B cell (primary cell): Measurements from ENCODE around the gene TBCCD1. TPM values are rescaled to one million over a fixed set of nuclear protein-coding genes. Genes with fewer than 3 reads are reported as not detected.

Experiments used
- ATAC-seq: fragments of 200-7000 bp; cut with Tn5 transposase; one replicate; pipeline ENCODE4 v1.10.0; 2021; ENCODE audit warnings: low read depth, mild to moderate bottlenecking, moderate number of reproducible peaks, moderate library complexity
- CTCF ChIA-PET: fragments of 350-600 bp; sonication (Branson Sonifier 250); formaldehyde crosslinking; loops from one replicate; lab custom pipeline; 2021; ENCODE audit warnings: antibody characterized with exemption, inconsistent platforms; lab: Charles Lee
- POLR2A ChIA-PET: fragments of 350-600 bp; sonication (Branson Sonifier 250); formaldehyde crosslinking; loops from one replicate; lab custom pipeline; 2021; ENCODE audit warnings: antibody characterized with exemption; lab: Charles Lee
- DNase-seq: peaks from one replicate; pipeline ENCODE4 v3.0.0; 2013
- H2AFZ ChIP-seq: 2 replicates; pipeline ENCODE4 v1.6.1; 2012; ENCODE audit warnings: mild to moderate bottlenecking, low read depth, low read length; ENCODE audit not compliant: insufficient read depth, poor library complexity, severe bottlenecking
- H3K27ac ChIP-seq, 2 donors: 1 replicate in 1 of 2; 2 replicates in 1 of 2; pipeline ENCODE4 v1.5.1; 2012 to 2013; ENCODE audit warnings: low read length in 2 of 2, mild to moderate bottlenecking in 2 of 2, moderate library complexity in 1 of 2
- H3K27me3 ChIP-seq, 4 experiments: fragments of 200-600 bp in 1 of 4; sonication (generic) in 1 of 4; replicated peaks in 1 of 4; 1 replicate in 2 of 4; 2 replicates in 2 of 4; pipeline versions ENCODE4 v1.6.1 to v1.7.0; 2013 to 2016; ENCODE audit warnings: low read length in 3 of 4, mild to moderate bottlenecking in 2 of 4, mixed read lengths in 1 of 4, moderate library complexity in 1 of 4; ENCODE audit not compliant: insufficient read depth in 4 of 4, control insufficient read depth in 3 of 4; ENCODE audit errors: control extremely low read depth in 1 of 4
- H3K36me3 ChIP-seq, 2 experiments: replicated peaks in 1 of 2; 1 replicate in 1 of 2; 2 replicates in 1 of 2; pipeline versions ENCODE4 v1.6.1 to v1.7.1; 2013; ENCODE audit warnings: low read length in 1 of 2; ENCODE audit not compliant: insufficient read depth in 2 of 2, control insufficient read depth in 1 of 2; ENCODE audit errors: control extremely low read depth in 1 of 2, extremely low read depth in 1 of 2
- H3K4me1 ChIP-seq, 2 donors: fragments of 200-600 bp in 1 of 2; sonication (generic) in 1 of 2; 1 replicate in 1 of 2; 2 replicates in 1 of 2; pipeline versions ENCODE4 v1.5.1 to v1.6.1; 2013 to 2017; ENCODE audit warnings: low read length in 2 of 2; ENCODE audit not compliant: control insufficient read depth in 2 of 2, insufficient read depth in 2 of 2
- H3K4me2 ChIP-seq: replicated peaks from 2 replicates; pipeline ENCODE3; 2012; ENCODE audit warnings: mild to moderate bottlenecking, low read depth, low read length; ENCODE audit not compliant: poor library complexity, severe bottlenecking
- H3K4me3 ChIP-seq, 5 experiments: fragments of 200-600 bp in 1 of 5; sonication (generic) in 1 of 5; 1 replicate in 3 of 5; 2 replicates in 2 of 5; pipeline versions ENCODE4 v1.5.1 to v1.7.0; 2011 to 2016; ENCODE audit warnings: low read length in 4 of 5, mild to moderate bottlenecking in 4 of 5, low read depth in 2 of 5, control low read depth in 1 of 5, moderate library complexity in 1 of 5; ENCODE audit not compliant: insufficient read depth in 1 of 5; ENCODE audit errors: control extremely low read depth in 1 of 5, extremely low read depth in 1 of 5
- H3K79me2 ChIP-seq: fragments of 200-600 bp; sonication (generic); one replicate; pipeline ENCODE4 v1.6.0; 2016; ENCODE audit warnings: low read length; ENCODE audit not compliant: control insufficient read depth, insufficient read depth
- H3K9ac ChIP-seq: fragments of 200-600 bp; sonication (generic); 2 replicates; pipeline ENCODE4 v1.6.1; 2017; ENCODE audit warnings: mild to moderate bottlenecking, low read length, moderate library complexity
- H3K9me3 ChIP-seq, 3 donors: one replicate each; pipeline versions ENCODE4 v1.6.1 to v1.7.1; 2013; ENCODE audit warnings: low read length in 2 of 3; ENCODE audit not compliant: control insufficient read depth in 2 of 3, insufficient read depth in 1 of 3; ENCODE audit errors: control extremely low read depth in 1 of 3
- H4K20me1 ChIP-seq: 2 replicates; pipeline ENCODE4 v1.6.0; 2012; ENCODE audit warnings: mild to moderate bottlenecking, low read length; ENCODE audit not compliant: insufficient read depth, control insufficient read depth, poor library complexity, severe bottlenecking
- H3K27ac Mint-ChIP-seq: one replicate; pipeline ENCODE4 v1.8.0; 2021; ENCODE audit warnings: mixed read lengths
- H3K27me3 Mint-ChIP-seq: one replicate; pipeline ENCODE4 v1.8.0; 2021; ENCODE audit warnings: mixed read lengths
- H3K4me1 Mint-ChIP-seq: one replicate; pipeline ENCODE4 v1.8.0; 2021; ENCODE audit warnings: mixed read lengths
- H3K4me3 Mint-ChIP-seq: one replicate; pipeline ENCODE4 v1.8.0; 2021; ENCODE audit warnings: mixed read lengths
- H3K9me3 Mint-ChIP-seq: one replicate; pipeline ENCODE4 v1.8.0; 2022; ENCODE audit warnings: mixed read lengths; ENCODE audit not compliant: insufficient read depth
- CTCF ChIP-seq: fragments of 200-600 bp; IDR thresholded peaks from one replicate; pipeline ENCODE4 v1.8.0; 2022; ENCODE audit warnings: antibody characterized with exemption, mild to moderate bottlenecking
- EZH2 ChIP-seq: IDR thresholded peaks from 2 replicates; pipeline ENCODE4 v1.6.1; 2012; ENCODE audit warnings: borderline replicate concordance, low read depth, mild to moderate bottlenecking, moderate library complexity, low read length; ENCODE audit not compliant: insufficient read depth, poor library complexity, severe bottlenecking
- WGBS: methylation state at CpG from one replicate; pipeline ENCODE4 v1.1.5; 2013; ENCODE audit warnings: missing lambda C conversion rate; ENCODE audit not compliant: insufficient coverage; 5-methylcytosine and 5-hydroxymethylcytosine counted together
- intact Hi-C: fragments of 100-400 bp; cut with micrococcal nuclease; formaldehyde crosslinking; loops from one replicate; pipeline ENCODE4 v1.10.0; 2022
- polyA plus RNA-seq: library from polyadenylated mRNA; depleted of rRNA; stranded (reverse); fragments of >200 nt; gene quantifications from 2 replicates; pipeline ENCODE4 v1.2.3, GENCODE V29; 2012
- total RNA-seq, 2 donors: library from RNA; stranded (reverse); fragments of 120-200 nt in 1 of 2; gene quantifications; 1 replicate in 1 of 2; 2 replicates in 1 of 2; pipeline versions ENCODE4 v1.2.3 to v1.2.4, GENCODE V29; 2013 to 2022

The TBCCD1 gene
- total and polyA plus RNA-seq, 2 donors (not counting 1 experiment from before 2014, with no cell fraction given) = 15.9 to 17.3 TPM

GRCh38 chr3:186515125-186515524, 52.0 kb downstream of the TBCCD1 start:
- intact Hi-C loops = no loop called here
- H3K4me3 Mint-ChIP-seq = peak overlapping the region; percentile 2
- H3K4me1 Mint-ChIP-seq = peaks cover 59% of the 10 kb centered on the region
- DNase-seq (no peak), ATAC-seq (no peak)
- H3K27ac Mint-ChIP-seq = peak overlapping the region; percentile 12
- Histone ChIP-seq H3K4me1 (peaks cover 37 to 48% of the 10 kb centered on the region in 2 donors), H2AFZ (no peak overlapping the region), H3K4me2 (peak overlapping the region; percentile 31), H3K27me3 (peaks cover 0 to 12% (median 0%) of the 10 kb centered on the region in 4 experiments), H3K9ac (no peak overlapping the region), H3K79me2 (no peaks in the 10 kb centered on the region), H3K36me3 (no peaks in the 10 kb centered on the region), H3K9me3 (peaks cover 0 to 8% (median 0%) of the 10 kb centered on the region in 3 donors), H4K20me1 (no peaks in the 10 kb centered on the region), H3K27ac (no peak overlapping the region), H3K4me3 (no peak overlapping the region)
- 0% methylated on average over 1 of the region's 4 CpGs for WGBS
- POLR2A ChIA-PET = no interaction called here
- CTCF ChIA-PET = no interaction called here
- peaks cover 3% of the 10 kb centered on the region for H3K27me3 Mint-ChIP-seq
- TF ChIP-seq EZH2 = no peak
- TF ChIP-seq CTCF = no peak
- H3K9me3 Mint-ChIP-seq = peaks cover 2% of the 10 kb centered on the region

GRCh38 chr3:186514296-186515002, 52.7 kb downstream of the TBCCD1 start:
- TF ChIP-seq EZH2 = no peak
- peak; percentile 21 for TF ChIP-seq CTCF
- peak overlapping the region; percentile 31 for H3K4me2 ChIP-seq
- H3K9ac ChIP-seq = no peak overlapping the region
- peaks cover 0 to 8% (median 0%) of the 10 kb centered on the region in 3 donors for H3K9me3 ChIP-seq
- H3K27ac ChIP-seq = no peak overlapping the region
- CTCF ChIA-PET = interaction anchor here (1.5 kb wide), 1 partner anchor 25 kb away, joined by 14 read pairs; no protein-coding TSS in a partner anchor
- no peak overlapping the region for H2AFZ ChIP-seq
- no peak overlapping the region for H3K4me3 Mint-ChIP-seq
- peak overlapping the region; percentile 12 for H3K27ac Mint-ChIP-seq
- no peaks in the 10 kb centered on the region for H3K36me3 ChIP-seq
- H4K20me1 ChIP-seq = no peaks in the 10 kb centered on the region
- peaks cover 0 to 16% (median 0%) of the 10 kb centered on the region in 4 experiments for H3K27me3 ChIP-seq
- no peaks in the 10 kb centered on the region for H3K79me2 ChIP-seq
- H3K9me3 Mint-ChIP-seq = peaks cover 2% of the 10 kb centered on the region
- H3K4me1 Mint-ChIP-seq = peaks cover 60% of the 10 kb centered on the region
- POLR2A ChIA-PET = no interaction called here
- peaks cover 3% of the 10 kb centered on the region for H3K27me3 Mint-ChIP-seq
- DNase-seq (no peak), ATAC-seq (no peak)
- no peak overlapping the region for H3K4me3 ChIP-seq
- WGBS = 77% methylated on average over 1 of the region's 3 CpGs
- intact Hi-C loops = no loop called here
- H3K4me1 ChIP-seq = peaks cover 32 to 42% of the 10 kb centered on the region in 2 donors
